Measurements from ENCODE around the gene GALNT9. TPM values are rescaled to one million over a fixed set of nuclear protein-coding genes. Genes with fewer than 3 reads are reported as not detected.

Gene GALNT9
- total RNA-seq, 1 experiment from 2014 or later, result 0.54 TPM

DNA sequence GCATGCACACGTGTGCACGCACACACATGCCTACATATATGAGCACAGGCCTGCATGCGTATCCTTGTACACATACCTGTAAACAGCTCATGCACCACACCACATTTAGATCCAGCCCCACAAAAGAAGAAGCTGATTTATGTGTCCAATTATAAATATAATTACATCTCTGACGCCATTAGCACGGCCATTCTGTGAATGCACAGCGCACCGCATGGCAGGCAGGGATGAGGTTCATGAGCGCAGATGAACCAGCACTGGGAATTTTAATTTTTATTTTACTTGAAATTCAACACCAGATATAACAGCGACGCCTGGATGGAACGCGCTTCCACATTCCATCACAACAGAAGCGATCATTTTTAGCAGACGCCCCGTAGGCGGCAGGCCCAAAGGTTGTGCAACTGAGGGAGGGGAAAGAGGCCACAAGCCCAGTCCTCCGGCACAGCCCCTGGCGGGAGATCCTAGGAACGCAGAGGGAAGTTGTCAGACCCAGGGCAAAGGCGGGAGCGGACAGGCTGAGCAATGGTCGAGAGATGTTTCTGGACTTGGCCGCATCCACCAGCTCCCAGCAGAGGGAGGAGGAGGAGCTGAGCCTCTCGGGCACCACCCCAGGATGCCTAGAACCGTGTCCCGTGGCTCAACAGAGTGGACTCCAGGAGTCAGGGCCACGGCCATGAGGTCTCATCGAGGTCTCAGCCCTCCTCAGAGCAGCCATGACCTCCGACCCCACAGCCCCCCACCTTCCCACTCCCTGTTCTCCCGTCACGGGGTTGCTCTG, 37.9 kb upstream of the GALNT9 start:
- H3K4me1 Mint-ChIP-seq (ENCODE audit: low read depth, unreplicated experiment), result no peaks in the 10 kb centered on the region
- no TSS peak for BruUV-seq (replicated peaks)
- intact Hi-C loops (cut with micrococcal nuclease; ENCODE audit: unreplicated experiment), result no loop called here
- H3K4me3 Mint-ChIP-seq (ENCODE audit: low read depth, unreplicated experiment), result no peak overlapping the region
- no peak overlapping the region for H3K27ac Mint-ChIP-seq (ENCODE audit: unreplicated experiment)
- H3K36me3 Mint-ChIP-seq (ENCODE audit: insufficient read depth, unreplicated experiment), result peaks cover 10% of the 10 kb centered on the region
- peaks cover 2% of the 10 kb centered on the region for H3K9me3 Mint-ChIP-seq (ENCODE audit: low read depth, unreplicated experiment)
- peaks cover 61% of the 10 kb centered on the region for H3K27me3 Mint-ChIP-seq (ENCODE audit: unreplicated experiment)
- no peak for DNase-seq
- TF ChIP-seq, protein P1, sequence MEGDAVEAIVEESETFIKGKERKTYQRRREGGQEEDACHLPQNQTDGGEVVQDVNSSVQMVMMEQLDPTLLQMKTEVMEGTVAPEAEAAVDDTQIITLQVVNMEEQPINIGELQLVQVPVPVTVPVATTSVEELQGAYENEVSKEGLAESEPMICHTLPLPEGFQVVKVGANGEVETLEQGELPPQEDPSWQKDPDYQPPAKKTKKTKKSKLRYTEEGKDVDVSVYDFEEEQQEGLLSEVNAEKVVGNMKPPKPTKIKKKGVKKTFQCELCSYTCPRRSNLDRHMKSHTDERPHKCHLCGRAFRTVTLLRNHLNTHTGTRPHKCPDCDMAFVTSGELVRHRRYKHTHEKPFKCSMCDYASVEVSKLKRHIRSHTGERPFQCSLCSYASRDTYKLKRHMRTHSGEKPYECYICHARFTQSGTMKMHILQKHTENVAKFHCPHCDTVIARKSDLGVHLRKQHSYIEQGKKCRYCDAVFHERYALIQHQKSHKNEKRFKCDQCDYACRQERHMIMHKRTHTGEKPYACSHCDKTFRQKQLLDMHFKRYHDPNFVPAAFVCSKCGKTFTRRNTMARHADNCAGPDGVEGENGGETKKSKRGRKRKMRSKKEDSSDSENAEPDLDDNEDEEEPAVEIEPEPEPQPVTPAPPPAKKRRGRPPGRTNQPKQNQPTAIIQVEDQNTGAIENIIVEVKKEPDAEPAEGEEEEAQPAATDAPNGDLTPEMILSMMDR (IDR thresholded peaks at IDR 0.05; ENCODE audit: unreplicated experiment), result no peak
- CTCF ChIA-PET, result no interaction called here

DNA sequence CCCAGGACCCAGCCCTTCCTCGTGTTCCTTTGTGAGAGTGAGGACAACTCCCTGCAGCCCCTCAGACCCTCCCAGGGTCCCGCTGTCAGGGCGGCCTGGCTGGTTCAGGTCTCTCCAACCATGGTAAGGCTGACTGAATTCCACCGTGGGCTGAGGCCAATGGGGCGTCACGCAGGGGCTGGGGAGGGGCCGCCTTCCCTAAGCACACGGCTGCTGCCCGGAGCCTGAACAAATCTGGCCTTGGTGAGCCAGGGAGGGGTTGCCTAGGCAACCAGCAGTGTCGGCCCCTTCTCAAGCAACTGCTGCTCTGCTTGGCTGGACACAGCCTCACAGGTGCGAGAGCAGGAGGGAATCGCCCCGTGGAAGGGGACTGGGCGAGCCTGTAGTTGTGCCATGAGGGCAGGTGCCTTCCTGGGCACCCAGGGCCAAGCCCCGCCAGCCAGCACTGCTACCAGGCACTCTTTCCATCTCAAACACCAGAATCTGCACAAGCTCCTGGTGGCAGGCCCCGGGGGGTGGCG, 37.0 kb upstream of the GALNT9 start:
- H3K27me3 Mint-ChIP-seq (ENCODE audit: unreplicated experiment), result peaks cover 52% of the 10 kb centered on the region
- H3K36me3 Mint-ChIP-seq (ENCODE audit: insufficient read depth, unreplicated experiment), result peaks cover 10% of the 10 kb centered on the region
- H3K27ac Mint-ChIP-seq (ENCODE audit: unreplicated experiment), result no peak overlapping the region
- TF ChIP-seq, protein P1 (IDR thresholded peaks at IDR 0.05; ENCODE audit: unreplicated experiment), result no peak
- DNase-seq, result no peak
- no TSS peak for BruUV-seq (replicated peaks)
- CTCF ChIA-PET, result no interaction called here
- peaks cover 2% of the 10 kb centered on the region for H3K9me3 Mint-ChIP-seq (ENCODE audit: low read depth, unreplicated experiment)
- intact Hi-C loops (cut with micrococcal nuclease; ENCODE audit: unreplicated experiment), result no loop called here
- H3K4me3 Mint-ChIP-seq (ENCODE audit: low read depth, unreplicated experiment), result no peak overlapping the region
- no peaks in the 10 kb centered on the region for H3K4me1 Mint-ChIP-seq (ENCODE audit: low read depth, unreplicated experiment)

DNA sequence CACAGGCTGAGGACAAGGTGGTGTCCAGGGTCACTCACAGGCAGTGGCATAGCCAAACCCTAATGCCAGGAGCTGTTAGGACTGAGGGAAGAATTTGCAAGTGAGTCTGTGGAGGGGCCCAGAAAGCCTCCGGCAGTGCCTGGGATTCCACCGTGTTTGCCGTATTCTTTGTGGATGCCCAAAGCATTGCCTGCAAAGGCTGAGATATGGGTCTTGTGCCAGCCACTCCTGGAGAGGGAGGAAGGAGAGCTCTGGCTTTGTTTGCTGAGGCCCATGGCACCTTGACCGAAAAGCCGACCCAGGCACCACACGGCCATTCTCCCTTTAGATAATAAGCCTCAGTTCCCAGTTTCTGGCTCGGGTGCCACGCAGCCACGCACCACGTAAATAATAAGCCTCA, 35.8 kb upstream of the GALNT9 start:
- Mint-ChIP-seq H3K4me1 (ENCODE audit: low read depth, unreplicated experiment) (no peaks in the 10 kb centered on the region), H3K27me3 (ENCODE audit: unreplicated experiment) (peaks cover 41% of the 10 kb centered on the region), H3K36me3 (ENCODE audit: insufficient read depth, unreplicated experiment) (peaks cover 10% of the 10 kb centered on the region), H3K4me3 (ENCODE audit: low read depth, unreplicated experiment) (no peak overlapping the region), H3K9me3 (ENCODE audit: low read depth, unreplicated experiment) (peaks cover 2% of the 10 kb centered on the region), H3K27ac (ENCODE audit: unreplicated experiment) (no peak overlapping the region)
- BruUV-seq (replicated peaks), result no TSS peak
- no peak for DNase-seq
- TF ChIP-seq, protein P1 (IDR thresholded peaks at IDR 0.05; ENCODE audit: unreplicated experiment), result no peak
- CTCF ChIA-PET, result interaction anchor here (0.5 kb wide), 1 partner anchor 79 kb away, joined by 7 read pairs; no protein-coding TSS in a partner anchor
- intact Hi-C loops (cut with micrococcal nuclease; ENCODE audit: unreplicated experiment), result no loop called here

DNA sequence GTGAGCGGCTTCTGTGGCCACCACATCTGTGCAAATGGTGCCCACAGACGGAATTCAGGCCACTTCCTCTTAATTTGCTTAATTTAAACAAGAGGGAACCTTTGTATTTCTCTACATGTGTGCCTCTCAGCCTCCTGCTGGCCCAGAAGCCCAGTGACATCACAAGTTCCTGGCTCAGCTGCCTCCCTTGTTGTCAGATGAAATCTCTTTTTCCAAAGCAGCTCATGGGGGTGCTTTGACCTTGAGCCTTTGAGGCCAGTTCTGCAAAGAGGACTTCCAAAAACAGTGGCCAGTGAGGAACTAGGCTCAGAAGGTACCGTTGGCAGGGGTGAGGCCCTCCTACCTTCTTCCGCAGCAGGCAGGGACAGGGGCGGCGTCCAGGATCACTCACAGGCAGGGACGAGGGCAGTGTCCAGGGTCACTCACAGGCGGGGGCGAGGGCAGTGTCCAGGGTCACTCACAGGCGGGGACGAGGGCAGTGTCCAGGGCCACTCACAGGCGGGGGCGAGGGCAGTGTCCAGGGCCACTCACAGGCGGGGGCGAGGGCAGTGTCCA, 35.0 kb upstream of the GALNT9 start:
- no TSS peak for BruUV-seq (replicated peaks)
- H3K36me3 Mint-ChIP-seq (ENCODE audit: insufficient read depth, unreplicated experiment), result peaks cover 15% of the 10 kb centered on the region
- CTCF ChIA-PET, result no interaction called here
- DNase-seq, result no peak
- peaks cover 33% of the 10 kb centered on the region for H3K27me3 Mint-ChIP-seq (ENCODE audit: unreplicated experiment)
- no peaks in the 10 kb centered on the region for H3K4me1 Mint-ChIP-seq (ENCODE audit: low read depth, unreplicated experiment)
- intact Hi-C loops (cut with micrococcal nuclease; ENCODE audit: unreplicated experiment), result no loop called here
- no peak overlapping the region for H3K27ac Mint-ChIP-seq (ENCODE audit: unreplicated experiment)
- peaks cover 6% of the 10 kb centered on the region for H3K9me3 Mint-ChIP-seq (ENCODE audit: low read depth, unreplicated experiment)
- H3K4me3 Mint-ChIP-seq (ENCODE audit: low read depth, unreplicated experiment), result no peak overlapping the region
- TF ChIP-seq, protein P1 (IDR thresholded peaks at IDR 0.05; ENCODE audit: unreplicated experiment), result no peak

All from Calu3 (cell line).